Loucy (cell line): Measurements from ENCODE around the gene AGAP1.

ENCODE experiments used
- H2AFZ ChIP-seq: fragments of 200-600 bp; sonication (generic); 2 replicates; pipeline ENCODE4 v1.6.0; 2016; ENCODE audit warnings: antibody characterized with exemption, mild to moderate bottlenecking, low read length, moderate library complexity
- H3F3A ChIP-seq: fragments of 200-600 bp; 2 replicates; pipeline ENCODE4 v1.6.0; 2016; ENCODE audit warnings: antibody characterized with exemption, low read depth, mild to moderate bottlenecking
- H3K27me3 ChIP-seq: fragments of 200-600 bp; sonication (generic); 2 replicates; pipeline ENCODE4 v1.6.1; 2014; ENCODE audit warnings: low read length, mild to moderate bottlenecking; ENCODE audit not compliant: insufficient read depth, poor library complexity, severe bottlenecking
- H3K36me3 ChIP-seq: fragments of 200-600 bp; sonication (generic); 2 replicates; pipeline ENCODE4 v1.6.1; 2016; ENCODE audit warnings: low read length; ENCODE audit not compliant: insufficient read depth
- H3K4me1 ChIP-seq: fragments of 200-600 bp; sonication (generic); 2 replicates; pipeline ENCODE4 v1.5.1; 2014; ENCODE audit warnings: low read length, mild to moderate bottlenecking; ENCODE audit not compliant: insufficient read depth, poor library complexity, severe bottlenecking
- H3K4me2 ChIP-seq: fragments of 200-600 bp; sonication (generic); 2 replicates; pipeline ENCODE4 v1.6.0; 2014; ENCODE audit warnings: antibody characterized with exemption, low read length, low read depth, mild to moderate bottlenecking; ENCODE audit not compliant: poor library complexity, severe bottlenecking
- H3K4me3 ChIP-seq: fragments of 200-600 bp; sonication (generic); 2 replicates; pipeline ENCODE4 v1.5.1; 2014; ENCODE audit warnings: low read length, mild to moderate bottlenecking, mixed read lengths; ENCODE audit not compliant: poor library complexity, severe bottlenecking
- H3K79me2 ChIP-seq: fragments of 200-600 bp; sonication (generic); 2 replicates; pipeline ENCODE4 v1.6.1; 2014; ENCODE audit warnings: low read length; ENCODE audit not compliant: insufficient read depth
- H3K9ac ChIP-seq: fragments of 200-600 bp; sonication (generic); 2 replicates; pipeline ENCODE4 v1.6.0; 2014; ENCODE audit warnings: mild to moderate bottlenecking, low read depth, low read length, moderate library complexity; ENCODE audit not compliant: poor library complexity, severe bottlenecking
- H3K9me2 ChIP-seq: fragments of 200-600 bp; sonication (generic); replicated peaks from 2 replicates; pipeline ENCODE4 v1.6.1; 2016; ENCODE audit warnings: low read depth, low read length, mixed read lengths
- H3K9me3 ChIP-seq: fragments of 200-600 bp; sonication (generic); 2 replicates; pipeline ENCODE4 v1.6.1; 2014; ENCODE audit warnings: mild to moderate bottlenecking, antibody characterized with exemption, low read length, low read depth; ENCODE audit not compliant: insufficient read depth
- H4K20me1 ChIP-seq: fragments of 200-600 bp; sonication (generic); 2 replicates; pipeline ENCODE4 v1.6.0; 2014; ENCODE audit warnings: antibody characterized with exemption, low read length, mild to moderate bottlenecking; ENCODE audit not compliant: insufficient read depth, poor library complexity, severe bottlenecking
- CTCF ChIP-seq: fragments of 200-600 bp; sonication (generic); conservative IDR thresholded peaks from 2 replicates; pipeline ENCODE4 v1.5.1; 2014; ENCODE audit warnings: mild to moderate bottlenecking, antibody characterized with exemption, low read length
- EZH2phosphoT487 ChIP-seq: fragments of 200-600 bp; IDR thresholded peaks from 2 replicates; pipeline ENCODE4 v1.6.1; 2018; ENCODE audit warnings: antibody characterized with exemption, mild to moderate bottlenecking, moderate library complexity, borderline replicate concordance

Gene AGAP1

GRCh38 chr2:235784788-235785187 lies 290.9 kb downstream of the AGAP1 start:
- Histone ChIP-seq H3K4me3 (no peak overlapping the region), H3F3A (no peaks in the 10 kb centered on the region), H3K36me3 (no peaks in the 10 kb centered on the region), H4K20me1 (no peaks in the 10 kb centered on the region), H3K4me1 (no peaks in the 10 kb centered on the region), H3K9me2 (no peaks in the 10 kb centered on the region), H3K4me2 (no peak overlapping the region), H3K79me2 (no peaks in the 10 kb centered on the region), H3K27me3 (no peaks in the 10 kb centered on the region), H3K9ac (no peak overlapping the region), H2AFZ (no peak overlapping the region), H3K9me3 (no peaks in the 10 kb centered on the region)
- TF ChIP-seq EZH2phosphoT487 = no peak
- no peak for TF ChIP-seq CTCF

GRCh38 chr2:235789552-235789951 lies 295.7 kb downstream of the AGAP1 start:
- no peaks in the 10 kb centered on the region for H3K79me2 ChIP-seq
- H3K9me2 ChIP-seq = no peaks in the 10 kb centered on the region
- H3F3A ChIP-seq = no peaks in the 10 kb centered on the region
- TF ChIP-seq CTCF = no peak
- TF ChIP-seq EZH2phosphoT487 = no peak
- H3K4me2 ChIP-seq = no peak overlapping the region
- H2AFZ ChIP-seq = no peak overlapping the region
- no peak overlapping the region for H3K9ac ChIP-seq
- H3K4me1 ChIP-seq = no peaks in the 10 kb centered on the region
- no peaks in the 10 kb centered on the region for H3K27me3 ChIP-seq
- H3K9me3 ChIP-seq = no peaks in the 10 kb centered on the region
- no peaks in the 10 kb centered on the region for H4K20me1 ChIP-seq
- no peak overlapping the region for H3K4me3 ChIP-seq
- no peaks in the 10 kb centered on the region for H3K36me3 ChIP-seq

GRCh38 chr2:235793163-235793752 lies 299.4 kb downstream of the AGAP1 start:
- Histone ChIP-seq H3K27me3 (no peaks in the 10 kb centered on the region), H3F3A (no peaks in the 10 kb centered on the region), H3K9ac (no peak overlapping the region), H2AFZ (no peak overlapping the region), H3K79me2 (no peaks in the 10 kb centered on the region), H3K36me3 (no peaks in the 10 kb centered on the region), H3K4me1 (no peaks in the 10 kb centered on the region), H3K9me3 (no peaks in the 10 kb centered on the region), H4K20me1 (no peaks in the 10 kb centered on the region), H3K9me2 (no peaks in the 10 kb centered on the region), H3K4me3 (no peak overlapping the region), H3K4me2 (no peak overlapping the region)
- TF ChIP-seq CTCF (peak; percentile 54), EZH2phosphoT487 (no peak)
